A673 (cell line): Measurements from ENCODE around the gene PKD1. TPM values are rescaled to one million over a fixed set of nuclear protein-coding genes. Genes with fewer than 3 reads are reported as not detected.

Source experiments
- BruUV-seq: library from RNA; stranded (reverse); fragments of 400-500 nt; replicated peaks from 2 replicates; lab custom pipeline; 2021; lab: Mats Ljungman, UMichigan
- CTCF ChIA-PET: fragments of 300-600 bp; sonication (Branson Sonifier 250); formaldehyde crosslinking; loops from one replicate; lab custom pipeline; 2022; ENCODE audit warnings: antibody characterized with exemption; lab: Charles Lee
- POLR2A ChIA-PET: fragments of 300-600 bp; sonication (Branson Sonifier 250); formaldehyde crosslinking; loops from one replicate; lab custom pipeline; 2022; ENCODE audit warnings: antibody characterized with exemption; ENCODE audit not compliant: low non-redundant PET; lab: Charles Lee
- DNase-seq: peaks from one replicate; pipeline ENCODE4 v3.0.0-alpha.2; 2015; ENCODE audit warnings: low spot score
- H3K27ac ChIP-seq: fragments of 200-600 bp; sonication (generic); 2 replicates; pipeline ENCODE4 v1.5.1; 2016; ENCODE audit warnings: mixed run types, low read depth, mild to moderate bottlenecking, mixed read lengths, antibody characterized with exemption, low read length; ENCODE audit not compliant: poor library complexity, severe bottlenecking
- H3K27me3 ChIP-seq: fragments of 200-600 bp; sonication (generic); replicated peaks from 2 replicates; pipeline ENCODE4 v1.6.1; 2017; ENCODE audit warnings: mixed run types, low read depth, mild to moderate bottlenecking, mixed read lengths, antibody characterized with exemption, low read length; ENCODE audit not compliant: insufficient read depth, poor library complexity
- H3K36me3 ChIP-seq: fragments of 200-600 bp; sonication (generic); 2 replicates; pipeline ENCODE4 v1.6.1; 2016; ENCODE audit warnings: mixed run types, mild to moderate bottlenecking, mixed read lengths, antibody characterized with exemption, low read length; ENCODE audit not compliant: insufficient read depth, poor library complexity, severe bottlenecking
- H3K4me1 ChIP-seq: fragments of 200-600 bp; sonication (generic); 2 replicates; pipeline ENCODE4 v1.6.1; 2017; ENCODE audit warnings: mixed run types, mild to moderate bottlenecking, mixed read lengths, antibody characterized with exemption, low read length; ENCODE audit not compliant: insufficient read depth, poor library complexity, severe bottlenecking
- H3K4me3 ChIP-seq: fragments of 200-600 bp; sonication (generic); 2 replicates; pipeline ENCODE4 v1.5.1; 2016; ENCODE audit warnings: low read depth, mixed run types, mild to moderate bottlenecking, mixed read lengths, low read length; ENCODE audit not compliant: poor library complexity, severe bottlenecking
- H3K9me3 ChIP-seq: fragments of 200-600 bp; sonication (generic); 2 replicates; pipeline ENCODE4 v1.6.1; 2016; ENCODE audit warnings: mixed run types, low read depth, mild to moderate bottlenecking, mixed read lengths, antibody characterized with exemption, low read length; ENCODE audit not compliant: poor library complexity, severe bottlenecking
- CTCF ChIP-seq: fragments of 300-800, 200-600 bp; sonication (generic); conservative IDR thresholded peaks from 2 replicates; pipeline ENCODE4 v1.5.1; 2017; ENCODE audit warnings: low read depth, mild to moderate bottlenecking, antibody characterized with exemption, low read length, moderate library complexity, mixed read lengths
- EZH2 ChIP-seq: fragments of 200-600 bp; sonication (generic); IDR thresholded peaks from 2 replicates; pipeline ENCODE4 v1.6.1; 2017; ENCODE audit warnings: borderline replicate concordance, low read depth, mild to moderate bottlenecking, mixed read lengths, antibody characterized with exemption, low read length; ENCODE audit not compliant: poor library complexity, severe bottlenecking
- intact Hi-C: fragments of 100-400 bp; cut with micrococcal nuclease; formaldehyde crosslinking; loops from one replicate; pipeline ENCODE4 v1.10.0; 2022; ENCODE audit not compliant: unreplicated experiment
- total RNA-seq: library from RNA; stranded (reverse); gene quantifications from 2 replicates; pipeline ENCODE4 v1.2.3, GENCODE V29; 2021

The PKD1 gene
- total RNA-seq, 1 experiment from 2014 or later = 121 TPM

GRCh38 chr16:2082171-2082982 is 53.3 kb downstream of the PKD1 start:
- no peaks in the 10 kb centered on the region for H3K9me3 ChIP-seq
- H3K4me3 ChIP-seq = no peak overlapping the region
- no TSS peak for BruUV-seq
- TF ChIP-seq CTCF (no peak), EZH2 (no peak)
- H3K27me3 ChIP-seq = no peaks in the 10 kb centered on the region
- ChIA-PET POLR2A (no interaction called here), CTCF (no interaction called here)
- H3K36me3 ChIP-seq = peaks cover 12% of the 10 kb centered on the region
- no peak for DNase-seq
- no peak overlapping the region for H3K27ac ChIP-seq
- H3K4me1 ChIP-seq = no peaks in the 10 kb centered on the region
- intact Hi-C loops = no loop called here

GRCh38 chr16:2081201-2082084 is 54.3 kb downstream of the PKD1 start:
- H3K27me3 ChIP-seq = no peaks in the 10 kb centered on the region
- POLR2A ChIA-PET = no interaction called here
- no TSS peak for BruUV-seq
- CTCF ChIA-PET = no interaction called here
- no peaks in the 10 kb centered on the region for H3K4me1 ChIP-seq
- peaks cover 7% of the 10 kb centered on the region for H3K36me3 ChIP-seq
- DNase-seq = no peak
- no peak for TF ChIP-seq EZH2
- no peak for TF ChIP-seq CTCF
- H3K4me3 ChIP-seq = no peak overlapping the region
- no peaks in the 10 kb centered on the region for H3K9me3 ChIP-seq
- intact Hi-C loops = no loop called here
- no peak overlapping the region for H3K27ac ChIP-seq

- Histone ChIP-seq H3K36me3 (peaks cover 7% of the 10 kb centered on the region), H3K9me3 (no peaks in the 10 kb centered on the region), H3K27me3 (no peaks in the 10 kb centered on the region), H3K4me3 (no peak overlapping the region), H3K27ac (no peak overlapping the region), H3K4me1 (no peaks in the 10 kb centered on the region)
- BruUV-seq = no TSS peak
- no peak for DNase-seq
- ChIA-PET CTCF (no interaction called here), POLR2A (no interaction called here)
- TF ChIP-seq EZH2 (no peak), CTCF (no peak)
- intact Hi-C loops = no loop called here
These were observed 55.7 kb downstream of the PKD1 start for GRCh38 chr16:2079991-2080390.
